Measurements from ENCODE around the gene PRICKLE2.

DNA sequence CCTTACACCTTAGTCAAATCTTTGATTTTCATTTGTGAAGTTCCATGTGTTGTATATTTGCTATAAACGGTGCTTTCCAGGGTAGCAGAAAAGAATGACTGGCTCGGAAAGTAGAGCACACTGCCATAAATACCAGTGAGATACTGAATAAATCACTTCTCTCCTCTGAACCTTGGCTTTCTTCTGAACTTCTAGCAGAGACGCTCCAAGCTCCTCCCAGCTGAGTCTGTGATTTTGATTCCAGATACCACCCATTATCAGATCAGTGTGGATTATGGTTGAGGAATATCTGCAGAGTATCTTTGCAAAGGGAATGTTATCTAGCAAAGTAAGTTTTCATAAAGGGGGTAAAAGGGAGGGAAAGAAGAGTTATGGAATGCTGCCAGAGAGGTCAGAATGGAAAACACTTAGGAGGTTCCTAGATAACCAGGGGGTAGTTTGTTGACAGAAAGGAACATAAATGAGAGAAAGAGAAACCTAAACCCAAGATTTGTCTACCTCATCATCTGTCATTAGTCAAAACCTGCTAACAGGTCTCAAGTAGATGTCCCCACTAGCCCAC lies 103.4 kb downstream of the PRICKLE2 start:
- TF ChIP-seq GATA2 (IDR thresholded peaks at IDR 0.05; ENCODE audit: low read depth, low read length) (0 out of 2 replicates have a peak, but pooled peaks have one; percentile 6), GATA3 (IDR thresholded peaks at IDR 0.05; ENCODE audit: low read depth, low read length) (no peak)
